IMR-90 (cell line): ENCODE data around the gene PRTFDC1. TPM values are rescaled to one million over a fixed set of nuclear protein-coding genes. Genes with fewer than 3 reads are reported as not detected.

Experiments used
- ATAC-seq: fragments of 200-7000 bp; cut with Tn5 transposase; 2 replicates; pipeline ENCODE4 v1.9.1; 2020; ENCODE audit warnings: low read depth, mild to moderate bottlenecking, moderate library complexity
- BruUV-seq: library from RNA; stranded (reverse); fragments of 400-500 nt; replicated peaks from 2 replicates; lab custom pipeline; 2021; lab: Mats Ljungman, UMichigan
- CTCF ChIA-PET: fragments of 300-600 bp; formaldehyde crosslinking; extraction: SDS; loops from one replicate; lab custom pipeline; 2021; ENCODE audit warnings: antibody characterized with exemption; lab: Yijun Ruan, JAX
- POLR2A ChIA-PET: fragments of 300-600 bp; sonication (Branson Sonifier 250); formaldehyde crosslinking; loops from one replicate; lab custom pipeline; 2022; ENCODE audit warnings: antibody characterized with exemption; ENCODE audit not compliant: unreplicated experiment; lab: Charles Lee
- DNase-seq: peaks from one replicate; pipeline ENCODE4 v3.0.0; 2013
- H2AFZ ChIP-seq: replicated peaks from 2 replicates; pipeline ENCODE3; 2013; ENCODE audit warnings: low read length, mild to moderate bottlenecking; ENCODE audit not compliant: poor library complexity
- H2AK5ac ChIP-seq: 2 replicates; pipeline ENCODE4 v1.6.1; 2013; ENCODE audit warnings: low read depth, low read length, inconsistent platforms
- H2AK9ac ChIP-seq: replicated peaks from 2 replicates; pipeline ENCODE3; 2013; ENCODE audit warnings: mild to moderate bottlenecking, low read depth, low read length, moderate library complexity; ENCODE audit not compliant: poor library complexity
- H2BK120ac ChIP-seq: 2 replicates; pipeline ENCODE4 v1.6.1; 2013; ENCODE audit warnings: low read depth, low read length, inconsistent platforms
- H2BK15ac ChIP-seq: 3 replicates; pipeline ENCODE4 v1.6.1; 2013; ENCODE audit warnings: low read depth, low read length, inconsistent platforms
- H2BK20ac ChIP-seq: 2 replicates; pipeline ENCODE4 v1.6.1; 2013; ENCODE audit warnings: low read depth, mild to moderate bottlenecking, inconsistent platforms, low read length, moderate library complexity
- H2BK5ac ChIP-seq: 2 replicates; pipeline ENCODE4 v1.6.1; 2013; ENCODE audit warnings: mild to moderate bottlenecking, low read depth, low read length, inconsistent platforms; ENCODE audit not compliant: poor library complexity, severe bottlenecking
- H3K14ac ChIP-seq: replicated peaks from 2 replicates; pipeline ENCODE4 v1.6.1; 2013; ENCODE audit warnings: low read depth, low read length, inconsistent platforms
- H3K18ac ChIP-seq: 2 replicates; pipeline ENCODE4 v1.6.1; 2013; ENCODE audit warnings: low read depth, low read length, control low read depth
- H3K23ac ChIP-seq: 2 replicates; pipeline ENCODE4 v1.6.1; 2013; ENCODE audit warnings: low read depth, low read length, inconsistent platforms
- H3K27ac ChIP-seq: 2 replicates; pipeline ENCODE4 v1.5.1; 2013; ENCODE audit warnings: mild to moderate bottlenecking, control low read depth, low read length; ENCODE audit not compliant: insufficient read depth
- H3K27me3 ChIP-seq: 2 replicates; pipeline ENCODE4 v1.6.1; 2013; ENCODE audit warnings: low read length; ENCODE audit not compliant: control insufficient read depth, insufficient read depth
- H3K36me3 ChIP-seq: 2 replicates; pipeline ENCODE4 v1.6.1; 2013; ENCODE audit warnings: low read length, mixed read lengths; ENCODE audit not compliant: control insufficient read depth, insufficient read depth
- H3K4ac ChIP-seq: 2 replicates; pipeline ENCODE4 v1.6.1; 2013; ENCODE audit warnings: low read depth, low read length, inconsistent platforms
- H3K4me1 ChIP-seq: 2 replicates; pipeline ENCODE4 v1.6.1; 2013; ENCODE audit warnings: low read length, mixed read lengths; ENCODE audit not compliant: control insufficient read depth, insufficient read depth
- H3K4me2 ChIP-seq: 2 replicates; pipeline ENCODE4 v1.6.1; 2013; ENCODE audit warnings: low read depth, mild to moderate bottlenecking, control low read depth, low read length, moderate library complexity
- H3K4me3 ChIP-seq: 2 replicates; pipeline ENCODE4 v1.5.1; 2013; ENCODE audit warnings: low read depth, mild to moderate bottlenecking, control low read depth, low read length, moderate library complexity; ENCODE audit not compliant: insufficient read depth
- H3K56ac ChIP-seq: 2 replicates; pipeline ENCODE4 v1.6.1; 2013; ENCODE audit warnings: low read length, inconsistent platforms; ENCODE audit not compliant: insufficient read depth; ENCODE audit errors: extremely low read depth
- H3K79me1 ChIP-seq, 2 experiments: 2 replicates each; pipeline ENCODE4 v1.6.1; 2013; ENCODE audit warnings: low read length in 2 of 2, inconsistent platforms in 1 of 2, low read depth in 1 of 2
- H3K9ac ChIP-seq: 2 replicates; pipeline ENCODE4 v1.6.1; 2013; ENCODE audit warnings: low read depth, low read length, control low read depth
- H3K9me1 ChIP-seq: 2 replicates; pipeline ENCODE4 v1.6.1; 2013; ENCODE audit warnings: low read length, inconsistent platforms; ENCODE audit not compliant: insufficient read depth
- H3K9me3 ChIP-seq: 2 replicates; pipeline ENCODE4 v1.6.1; 2013; ENCODE audit warnings: low read length; ENCODE audit not compliant: control insufficient read depth, insufficient read depth
- H4K20me1 ChIP-seq: 2 replicates; pipeline ENCODE4 v1.6.1; 2013; ENCODE audit warnings: low read length, inconsistent platforms; ENCODE audit not compliant: insufficient read depth
- H4K5ac ChIP-seq: 2 replicates; pipeline ENCODE4 v1.6.1; 2013; ENCODE audit warnings: mild to moderate bottlenecking, low read depth, low read length, control low read depth
- H4K8ac ChIP-seq, 2 experiments: 2 replicates each; pipeline ENCODE4 v1.6.1; 2013; ENCODE audit warnings: low read depth in 2 of 2, low read length in 2 of 2, control low read depth in 1 of 2, inconsistent platforms in 1 of 2
- H4K91ac ChIP-seq: 2 replicates; pipeline ENCODE4 v1.6.1; 2013; ENCODE audit warnings: low read depth, low read length, inconsistent platforms; ENCODE audit not compliant: insufficient read depth
- BHLHE40 ChIP-seq: fragments of 150-350 bp; IDR thresholded peaks from 2 replicates; pipeline ENCODE4 v1.6.1; 2016; ENCODE audit warnings: mild to moderate bottlenecking, low read depth, low read length
- CHD1 ChIP-seq: IDR thresholded peaks from 2 replicates; pipeline ENCODE4 v1.6.1; 2012; ENCODE audit warnings: low read depth, low read length, improper control_type of control experiment
- ELK1 ChIP-seq: fragments of 150-350 bp; IDR thresholded peaks from 2 replicates; pipeline ENCODE4 v1.6.1; 2016; ENCODE audit warnings: low read depth, mild to moderate bottlenecking, low read length, moderate library complexity, borderline replicate concordance
- WGBS, 2 experiments: methylation state at CpG; one replicate each; pipeline versions ENCODE4 v1.1.5 to v1.1.7; 2013; ENCODE audit warnings: missing lambda C conversion rate in 2 of 2; ENCODE audit not compliant: insufficient read length in 1 of 2; ENCODE audit errors: extremely low coverage in 2 of 2; 5-methylcytosine and 5-hydroxymethylcytosine counted together
- dilution Hi-C: fragments of 300-500 bp; cut with HindIII; formaldehyde crosslinking; loops from one replicate; pipeline ENCODE4 v1.14.3; 2018; ENCODE audit warnings: low sequenced_read_pairs; ENCODE audit not compliant: unreplicated experiment
- in situ Hi-C: fragments of 300-500 bp; cut with MboI; formaldehyde crosslinking; loops from 3 replicates; pipeline ENCODE4 v1.14.3; 2019; ENCODE audit warnings: low sequenced_read_pairs, inconsistent platforms, mixed read lengths
- intact Hi-C: fragments of 100-400 bp; cut with micrococcal nuclease; formaldehyde crosslinking; loops from 2 replicates; pipeline ENCODE4 v1.10.0; 2022
- polyA plus RNA-seq, 3 experiments: library from polyadenylated mRNA; depleted of rRNA; stranded (reverse); fragments of >200 nt; gene quantifications; 2 replicates each; pipeline ENCODE4 v1.2.3, GENCODE V29; 2012; ENCODE audit warnings: low replicate concordance in 1 of 3
- total RNA-seq: library from RNA; depleted of rRNA; stranded (reverse); fragments of >200 nt; gene quantifications from 2 replicates; pipeline ENCODE4 v1.2.3, GENCODE V29; 2012

PRTFDC1 gene
- total and polyA plus RNA-seq, 2 of the 4 experiments (the other 2 are of a cell fraction) = 12.3 to 17.9 TPM

GRCh38 chr10:24857031-24857725 is 95.2 kb downstream of the PRTFDC1 start (continued):
- TF ChIP-seq ELK1 = no peak
- TF ChIP-seq CHD1 = no peak

GRCh38 chr10:24854256-24854655 is 98.2 kb downstream of the PRTFDC1 start:
- no peak overlapping the region for H2BK120ac ChIP-seq
- ChIA-PET CTCF (interaction anchor here (2.1 kb wide), 1 partner anchor 11 kb away, joined by 4 read pairs; no protein-coding TSS in a partner anchor), POLR2A (no interaction called here)
- no peak overlapping the region for H3K4me2 ChIP-seq
- no peak for TF ChIP-seq BHLHE40
- H4K5ac ChIP-seq = no peak overlapping the region
- no TSS peak for BruUV-seq
- H2BK5ac ChIP-seq = no peak overlapping the region
- no peak overlapping the region for H3K14ac ChIP-seq
- ATAC-seq (no peak), DNase-seq (no peak)
- in situ Hi-C loops = no loop called here
- no peak overlapping the region for H3K27ac ChIP-seq
- H3K36me3 ChIP-seq = no peaks in the 10 kb centered on the region
- no peak overlapping the region for H2AK9ac ChIP-seq
- no peaks in the 10 kb centered on the region for H4K20me1 ChIP-seq
- H3K9me1 ChIP-seq = peaks cover 7% of the 10 kb centered on the region
- no peak overlapping the region for H3K56ac ChIP-seq
- no peaks in the 10 kb centered on the region for H3K27me3 ChIP-seq
- no peak overlapping the region for H4K91ac ChIP-seq
- no CpG with 5 or more reads among the region's 6 CpGs for WGBS, 2 experiments
- no peak overlapping the region for H4K8ac ChIP-seq
- no peak overlapping the region for H3K18ac ChIP-seq
- H3K4me3 ChIP-seq = no peak overlapping the region
- H3K23ac ChIP-seq = no peak overlapping the region
- no peaks in the 10 kb centered on the region for H3K9me3 ChIP-seq
- H3K9ac ChIP-seq = no peak overlapping the region
- H3K4ac ChIP-seq = no peak overlapping the region
- no peaks in the 10 kb centered on the region for H3K79me1 ChIP-seq
- dilution Hi-C loops = no loop called here
- H2BK20ac ChIP-seq = no peak overlapping the region
- no peak overlapping the region for H2AFZ ChIP-seq
- H2AK5ac ChIP-seq = no peak overlapping the region
- intact Hi-C loops = no loop called here
- H2BK15ac ChIP-seq = no peak overlapping the region; the same call in 2 of the 3 replicates
- peaks cover 7% of the 10 kb centered on the region for H3K4me1 ChIP-seq
